ENCODE data around the gene RNF208.

Gene RNF208

GRCh38 chr9:137218212-137218753, 3.8 kb downstream of the RNF208 start:
- H3K36me3 ChIP-seq (ENCODE audit: insufficient read depth, low read length) = peaks cover 24% of the 10 kb centered on the region
- H3K27me3 ChIP-seq (ENCODE audit: insufficient read depth, low read length, poor library complexity) = no peaks in the 10 kb centered on the region
- ATAC-seq (ENCODE audit: insufficient read depth, low read depth) (no peak), DNase-seq (no peak)
- no peak overlapping the region for H2AFZ ChIP-seq (ENCODE audit: low read depth, low read length)
- H3K79me2 ChIP-seq (ENCODE audit: insufficient read depth, low read length) = no peaks in the 10 kb centered on the region
- no peak overlapping the region for H3K4me2 ChIP-seq (ENCODE audit: insufficient read depth, low read length)
- peaks cover 7% of the 10 kb centered on the region for H3K4me1 ChIP-seq (ENCODE audit: insufficient read depth, low read length)
- TF ChIP-seq EZH2 (IDR thresholded peaks at IDR 0.05; ENCODE audit: borderline replicate concordance, low read depth, low read length, severe bottlenecking) = no peak
- no peak for TF ChIP-seq CTCF (IDR thresholded peaks at IDR 0.05; ENCODE audit: borderline replicate concordance, extremely low read depth, low read length, poor library complexity, severe bottlenecking)
- H3K9ac ChIP-seq (ENCODE audit: low read depth, low read length) = no peak overlapping the region
- no peak overlapping the region for H3K27ac ChIP-seq (ENCODE audit: low read length)
- no peaks in the 10 kb centered on the region; the same call in 1 of the 2 replicates for H4K20me1 ChIP-seq (ENCODE audit: insufficient read depth, low read length)
- no peaks in the 10 kb centered on the region for H3K9me3 ChIP-seq (ENCODE audit: insufficient read depth, low read length, severe bottlenecking)
- no peak overlapping the region for H3K4me3 ChIP-seq (ENCODE audit: low read depth in 1 of 2, low read length in 2 of 2)

GRCh38 chr9:137217276-137218211, 4.5 kb downstream of the RNF208 start:
- no peaks in the 10 kb centered on the region for H3K27me3 ChIP-seq (ENCODE audit: insufficient read depth, low read length, poor library complexity)
- no peaks in the 10 kb centered on the region; the same call in 1 of the 2 replicates for H4K20me1 ChIP-seq (ENCODE audit: insufficient read depth, low read length)
- no peak overlapping the region for H2AFZ ChIP-seq (ENCODE audit: low read depth, low read length)
- no peaks in the 10 kb centered on the region for H3K79me2 ChIP-seq (ENCODE audit: insufficient read depth, low read length)
- H3K4me3 ChIP-seq (ENCODE audit: low read depth in 1 of 2, low read length in 2 of 2) = no peak overlapping the region
- ATAC-seq (ENCODE audit: insufficient read depth, low read depth) = no peak
- TF ChIP-seq CTCF (IDR thresholded peaks at IDR 0.05; ENCODE audit: borderline replicate concordance, extremely low read depth, low read length, poor library complexity, severe bottlenecking) = no peak
- no peak for TF ChIP-seq EZH2 (IDR thresholded peaks at IDR 0.05; ENCODE audit: borderline replicate concordance, low read depth, low read length, severe bottlenecking)
- no peaks in the 10 kb centered on the region for H3K9me3 ChIP-seq (ENCODE audit: insufficient read depth, low read length, severe bottlenecking)
- peaks cover 28% of the 10 kb centered on the region for H3K36me3 ChIP-seq (ENCODE audit: insufficient read depth, low read length)
- peaks cover under 1% of the 10 kb centered on the region for H3K4me1 ChIP-seq (ENCODE audit: insufficient read depth, low read length)
- DNase-seq = no peak
- H3K9ac ChIP-seq (ENCODE audit: low read depth, low read length) = no peak overlapping the region
- H3K27ac ChIP-seq (ENCODE audit: low read length) = no peak overlapping the region
- H3K4me2 ChIP-seq (ENCODE audit: insufficient read depth, low read length) = no peak overlapping the region

GRCh38 chr9:137216188-137216965, 5.7 kb downstream of the RNF208 start:
- Histone ChIP-seq H3K36me3 (ENCODE audit: insufficient read depth, low read length) (peaks cover 28% of the 10 kb centered on the region), H2AFZ (ENCODE audit: low read depth, low read length) (no peak overlapping the region), H3K4me3 (ENCODE audit: low read depth in 1 of 2, low read length in 2 of 2) (no peak overlapping the region), H3K9me3 (ENCODE audit: insufficient read depth, low read length, severe bottlenecking) (no peaks in the 10 kb centered on the region), H3K27ac (ENCODE audit: low read length) (no peak overlapping the region), H3K4me1 (ENCODE audit: insufficient read depth, low read length) (no peaks in the 10 kb centered on the region), H3K79me2 (ENCODE audit: insufficient read depth, low read length) (no peaks in the 10 kb centered on the region), H3K9ac (ENCODE audit: low read depth, low read length) (no peak overlapping the region), H4K20me1 (ENCODE audit: insufficient read depth, low read length) (peaks cover 2% of the 10 kb centered on the region; the same call in 1 of the 2 replicates), H3K27me3 (ENCODE audit: insufficient read depth, low read length, poor library complexity) (no peaks in the 10 kb centered on the region), H3K4me2 (ENCODE audit: insufficient read depth, low read length) (no peak overlapping the region)
- TF ChIP-seq EZH2 (IDR thresholded peaks at IDR 0.05; ENCODE audit: borderline replicate concordance, low read depth, low read length, severe bottlenecking) (no peak), CTCF (IDR thresholded peaks at IDR 0.05; ENCODE audit: borderline replicate concordance, extremely low read depth, low read length, poor library complexity, severe bottlenecking) (no peak)
- DNase-seq (no peak), ATAC-seq (ENCODE audit: insufficient read depth, low read depth) (no peak)
